ENCODE results near the gene ZMAT2. TPM values are rescaled to one million over a fixed set of nuclear protein-coding genes. Genes with fewer than 3 reads are reported as not detected.
"Not testable (repeated sequence)": the region's sequence is repeated elsewhere in the genome, so short reads cannot be mapped to it uniquely, and the experiment has no call there.

Gene ZMAT2
- total RNA-seq, 4 donors from 2014 or later: 35.1 to 46.0 (median 37.5) TPM

- intact Hi-C loops (cut with DNase I): no loop called here
- Histone ChIP-seq H3K9me3 (no peaks in the 10 kb centered on the region), H3K4me1 (no peaks in the 10 kb centered on the region), H3K36me3 (peaks cover 3 to 6% of the 10 kb centered on the region in 2 donors), H3K4me3 (replicated peaks in 1 of 3) (peak overlapping the region in 2 of 3 donors; percentile 19 to 29), H3K27ac (peak overlapping the region; percentile 85 to 97 (median 89)), H3K27me3 (no peaks in the 10 kb centered on the region)
- DNase-seq: peak; percentile 84 to 91
- WGBS, 2 donors: 2 to 3% methylated on average over 27 of the region's 27 CpGs
- TF ChIP-seq POLR2A (IDR thresholded peaks at IDR 0.05): peak in 1 of 2 donors; percentile 86
- TF ChIP-seq CTCF (IDR thresholded peaks at IDR 0.05): no peak
These were observed 10.8 kb downstream of the ZMAT2 start for GRCh38 chr5:140710899-140711552.

GRCh38 chr5:140711794-140712193 is 11.5 kb downstream of the ZMAT2 start:
- no peak for TF ChIP-seq POLR2A (IDR thresholded peaks at IDR 0.05)
- no peak for TF ChIP-seq CTCF (IDR thresholded peaks at IDR 0.05)
- no peaks in the 10 kb centered on the region for H3K36me3 ChIP-seq
- intact Hi-C loops (cut with DNase I): no loop called here
- no peaks in the 10 kb centered on the region for H3K27me3 ChIP-seq
- DNase-seq: no peak
- H3K4me3 ChIP-seq (replicated peaks in 1 of 3): no peak overlapping the region
- H3K9me3 ChIP-seq: no peaks in the 10 kb centered on the region
- 88 to 91% methylated on average over 1 of the region's 1 CpG for WGBS, 2 donors
- H3K4me1 ChIP-seq: no peaks in the 10 kb centered on the region
- H3K27ac ChIP-seq: peak overlapping the region in 1 of 3 donors; percentile 85

GRCh38 chr5:140713562-140714094 is 13.4 kb downstream of the ZMAT2 start:
- TF ChIP-seq POLR2A (IDR thresholded peaks at IDR 0.05) (no peak), CTCF (IDR thresholded peaks at IDR 0.05) (no peak)
- no peaks in the 10 kb centered on the region for H3K4me1 ChIP-seq
- 79 to 85% methylated on average over 1 of the region's 1 CpG for WGBS, 2 donors
- no peak overlapping the region for H3K27ac ChIP-seq
- no peak for DNase-seq
- intact Hi-C loops (cut with DNase I): no loop called here
- no peak overlapping the region for H3K4me3 ChIP-seq (replicated peaks in 1 of 3)
- no peaks in the 10 kb centered on the region for H3K9me3 ChIP-seq
- H3K27me3 ChIP-seq: no peaks in the 10 kb centered on the region
- H3K36me3 ChIP-seq: no peaks in the 10 kb centered on the region

GRCh38 chr5:140716238-140716637 is 16.0 kb downstream of the ZMAT2 start:
- not testable (repeated sequence) for H3K4me1 ChIP-seq; H3K36me3 ChIP-seq; H3K9me3 ChIP-seq; H3K27ac ChIP-seq; H3K27me3 ChIP-seq; H3K4me3 ChIP-seq (replicated peaks in 1 of 3); DNase-seq
- WGBS, 2 donors: 91 to 95% methylated on average over 2 of the region's 2 CpGs
- intact Hi-C loops (cut with DNase I): loop anchor here (5.0 kb wide), 1 partner anchor 344 kb away; no protein-coding TSS in a partner anchor

GRCh38 chr5:140718266-140718592 is 18.0 kb downstream of the ZMAT2 start:
- H3K4me1 ChIP-seq: no peaks in the 10 kb centered on the region
- H3K27ac ChIP-seq: no peak overlapping the region
- H3K9me3 ChIP-seq: no peaks in the 10 kb centered on the region
- H3K36me3 ChIP-seq: no peaks in the 10 kb centered on the region
- no peak for TF ChIP-seq CTCF (IDR thresholded peaks at IDR 0.05)
- no peak for TF ChIP-seq POLR2A (IDR thresholded peaks at IDR 0.05)
- no peaks in the 10 kb centered on the region for H3K27me3 ChIP-seq
- WGBS, 2 donors: 71 to 81% methylated on average over 7 of the region's 7 CpGs
- no peak overlapping the region for H3K4me3 ChIP-seq (replicated peaks in 1 of 3)
- DNase-seq: no peak
- intact Hi-C loops (cut with DNase I): loop anchor here (5.0 kb wide), 1 partner anchor 346 kb away; no protein-coding TSS in a partner anchor

- H3K27ac ChIP-seq; H3K27me3 ChIP-seq; H3K36me3 ChIP-seq; H3K9me3 ChIP-seq; intact Hi-C loops (cut with DNase I); H3K4me1 ChIP-seq; DNase-seq; H3K4me3 ChIP-seq (replicated peaks in 1 of 3): not testable (repeated sequence)
- 52 to 62% methylated on average over 6 of the region's 6 CpGs for WGBS, 2 donors
These were observed 20.5 kb downstream of the ZMAT2 start for GRCh38 chr5:140720738-140721137.

- H3K36me3 ChIP-seq; H3K4me3 ChIP-seq (replicated peaks in 1 of 3); DNase-seq; H3K4me1 ChIP-seq; H3K27me3 ChIP-seq; H3K27ac ChIP-seq; H3K9me3 ChIP-seq; intact Hi-C loops (cut with DNase I): not testable (repeated sequence)
- WGBS, 2 donors: 79 to 88% methylated on average over 5 of the region's 5 CpGs
These were observed 21.1 kb downstream of the ZMAT2 start for GRCh38 chr5:140721395-140721794.

Measured in thyroid gland (tissue), 4 donors.